Gastrocnemius medialis (tissue), 4 donors: Measurements from ENCODE around the gene EVA1B. TPM values are rescaled to one million over a fixed set of nuclear protein-coding genes. Genes with fewer than 3 reads are reported as not detected.
A peak's percentile ranks its signal among the peaks of the same experiment; 100 is the strongest.

Experiments
- ATAC-seq, 2 donors: fragments of 150-250 bp; one replicate each; pipeline ENCODE4 v1.9.1; 2016
- DNase-seq, 2 donors: peaks; one replicate each; pipeline ENCODE4 v3.0.0-alpha.2; 2019
- H3K27ac ChIP-seq, 4 donors: fragments of 200-600 bp; sonication (generic); 1 replicate in 1 of 4; 2 replicates in 3 of 4; pipeline ENCODE4 v1.5.1; 2016 to 2018; ENCODE audit warnings: mild to moderate bottlenecking in 2 of 4, moderate library complexity in 1 of 4
- H3K27me3 ChIP-seq, 3 donors: fragments of 200-600 bp; sonication (generic) in 2 of 3; 1 replicate in 1 of 3; 2 replicates in 2 of 3; pipeline versions ENCODE4 v1.5.1 to v1.6.0; 2016 to 2019; ENCODE audit warnings: mild to moderate bottlenecking in 1 of 3, moderate library complexity in 1 of 3
- H3K36me3 ChIP-seq, 2 donors: fragments of 200-600 bp; sonication (generic) in 1 of 2; one replicate each; pipeline ENCODE4 v1.5.1; 2017 to 2018
- H3K4me1 ChIP-seq, 2 donors: fragments of 200-600 bp; sonication (generic) in 1 of 2; one replicate each; pipeline ENCODE4 v1.5.1; 2016 to 2017; ENCODE audit warnings: mild to moderate bottlenecking in 2 of 2
- H3K4me3 ChIP-seq, 4 donors: fragments of 200-600 bp; sonication (generic) in 3 of 4; 1 replicate in 1 of 4; 2 replicates in 3 of 4; pipeline ENCODE4 v1.5.1; 2016 to 2019; ENCODE audit warnings: mild to moderate bottlenecking in 2 of 4
- H3K9me3 ChIP-seq, 3 donors: fragments of 200-600 bp; sonication (generic) in 2 of 3; 1 replicate in 1 of 3; 2 replicates in 2 of 3; pipeline ENCODE4 v1.5.1; 2016 to 2019
- POLR2A ChIP-seq, 2 donors: fragments of 450-650 bp; IDR thresholded peaks; one replicate each; pipeline ENCODE4 v1.6.1; 2017; ENCODE audit warnings: antibody characterized with exemption in 2 of 2, mild to moderate bottlenecking in 2 of 2, moderate library complexity in 2 of 2
- in situ Hi-C, 4 donors: fragments of 200-750 bp; cut with MboI; loops; one replicate each; pipeline versions ENCODE4 v1.15.0 to v1.8.0; 2017; ENCODE audit warnings: low sequenced_read_pairs in 4 of 4
- intact Hi-C: fragments of 100-400 bp; cut with DNase I; formaldehyde crosslinking; loops from one replicate; pipeline ENCODE4 v1.15.1; 2023; ENCODE audit warnings: low total_unique reads
- total RNA-seq, 4 donors: library from RNA; depleted of rRNA; stranded (reverse); fragments of >200 nt; gene quantifications; one replicate each; pipeline versions ENCODE4 v1.1.0 to v1.2.3, GENCODE V29; 2016
- TF ChIP-seq, protein P1 (sequence below), 5 experiments: fragments of 450-650 bp in 3 of 5; fragments of 200-600 bp in 2 of 5; sonication (generic) in 2 of 5; IDR thresholded peaks in 4 of 5; conservative IDR thresholded peaks in 1 of 5; 1 replicate in 4 of 5; 2 replicates in 1 of 5; pipeline ENCODE4 v1.5.1; 2016 to 2019; ENCODE audit warnings: antibody characterized with exemption in 5 of 5, mild to moderate bottlenecking in 3 of 5, moderate library complexity in 3 of 5

The EVA1B gene
- total RNA-seq, 4 donors from 2014 or later, result 10.0 to 19.9 (median 14.8) TPM

DNA sequence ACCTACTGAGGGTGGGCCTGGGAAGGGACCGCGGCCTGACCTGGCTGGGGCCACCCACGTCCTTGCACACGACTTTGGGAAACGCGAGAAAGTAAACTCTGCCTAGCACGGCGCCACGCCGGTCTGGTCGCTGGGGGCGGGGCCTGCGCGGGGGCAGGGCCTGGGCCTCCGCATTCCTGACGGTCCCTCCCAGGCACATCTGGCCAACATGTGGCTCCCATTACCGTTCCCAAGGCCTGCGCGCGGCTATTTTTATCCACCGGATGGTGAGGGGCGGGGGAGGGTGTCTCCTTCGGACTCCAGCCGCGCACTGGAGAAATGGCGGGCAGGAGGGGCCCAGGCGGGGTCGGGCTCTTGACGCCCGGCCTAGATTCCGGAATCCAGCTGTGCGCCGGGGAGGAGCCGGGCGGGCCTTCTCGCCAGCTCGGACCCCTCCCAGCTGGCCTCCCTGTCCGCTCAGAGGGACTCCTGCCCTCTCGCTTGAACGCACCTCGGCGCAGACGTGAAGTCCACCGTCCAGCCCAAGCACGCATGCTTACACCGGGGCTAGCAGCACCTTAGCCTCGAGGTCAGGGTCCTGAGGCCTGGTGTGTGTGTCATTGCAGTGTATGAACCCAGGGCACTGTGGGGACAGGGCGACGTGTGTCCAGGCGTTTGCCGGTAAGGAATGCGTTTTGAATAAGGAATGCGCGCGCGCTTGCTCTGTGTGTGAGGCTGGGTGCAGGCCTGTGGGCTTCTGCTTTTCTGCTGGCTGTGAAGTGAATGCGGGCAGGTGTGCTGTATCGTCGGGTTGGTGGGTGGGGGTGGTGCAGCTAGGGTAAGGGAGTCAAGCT is 2.1 kb downstream of the EVA1B start:
- ATAC-seq, result peak; percentile 27 to 34
- Histone ChIP-seq H3K9me3 (no peaks in the 10 kb centered on the region), H3K27me3 (peaks cover 0 to 21% (median 0%) of the 10 kb centered on the region in 3 donors), H3K36me3 (no peaks in the 10 kb centered on the region), H3K4me3 (peak overlapping the region; percentile 39 to 65 (median 52)), H3K27ac (peak overlapping the region; percentile 74 to 81 (median 80)), H3K4me1 (peaks cover 0 to 12% of the 10 kb centered on the region in 2 donors)
- TF ChIP-seq, protein P1, sequence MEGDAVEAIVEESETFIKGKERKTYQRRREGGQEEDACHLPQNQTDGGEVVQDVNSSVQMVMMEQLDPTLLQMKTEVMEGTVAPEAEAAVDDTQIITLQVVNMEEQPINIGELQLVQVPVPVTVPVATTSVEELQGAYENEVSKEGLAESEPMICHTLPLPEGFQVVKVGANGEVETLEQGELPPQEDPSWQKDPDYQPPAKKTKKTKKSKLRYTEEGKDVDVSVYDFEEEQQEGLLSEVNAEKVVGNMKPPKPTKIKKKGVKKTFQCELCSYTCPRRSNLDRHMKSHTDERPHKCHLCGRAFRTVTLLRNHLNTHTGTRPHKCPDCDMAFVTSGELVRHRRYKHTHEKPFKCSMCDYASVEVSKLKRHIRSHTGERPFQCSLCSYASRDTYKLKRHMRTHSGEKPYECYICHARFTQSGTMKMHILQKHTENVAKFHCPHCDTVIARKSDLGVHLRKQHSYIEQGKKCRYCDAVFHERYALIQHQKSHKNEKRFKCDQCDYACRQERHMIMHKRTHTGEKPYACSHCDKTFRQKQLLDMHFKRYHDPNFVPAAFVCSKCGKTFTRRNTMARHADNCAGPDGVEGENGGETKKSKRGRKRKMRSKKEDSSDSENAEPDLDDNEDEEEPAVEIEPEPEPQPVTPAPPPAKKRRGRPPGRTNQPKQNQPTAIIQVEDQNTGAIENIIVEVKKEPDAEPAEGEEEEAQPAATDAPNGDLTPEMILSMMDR (IDR thresholded peaks at IDR 0.05 in 4 of 5, conservative IDR thresholded peaks at IDR 0.05 in 1 of 5), result no peak
- TF ChIP-seq POLR2A (IDR thresholded peaks at IDR 0.05), result peak in 1 of 2 donors; percentile 18
- in situ Hi-C loops, result loop anchor here in 1 of 4 donors (25.0 kb wide), 1 partner anchor 91 kb away; no protein-coding TSS in a partner anchor
- intact Hi-C loops, result no loop called here
- DNase-seq, result peak; percentile 57 to 60

DNA sequence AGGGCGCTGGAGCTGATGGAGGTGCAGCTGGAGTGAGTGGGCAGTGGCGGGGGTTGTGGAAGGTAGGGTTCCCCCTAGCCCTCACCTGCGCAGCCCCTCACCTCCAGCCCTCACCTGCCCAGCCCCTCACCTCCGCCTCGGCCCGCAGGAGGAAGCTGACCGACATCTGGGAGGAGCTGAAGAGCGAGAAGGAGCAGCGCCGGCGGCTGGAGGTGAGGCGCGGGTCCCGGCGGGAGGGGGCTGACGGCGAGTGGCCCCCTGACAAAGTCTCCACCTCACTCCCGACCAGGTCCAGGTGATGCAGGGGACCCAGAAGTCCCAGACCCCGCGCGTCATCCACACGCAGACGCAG is 2.7 kb downstream of the EVA1B start:
- peaks cover 0 to 12% of the 10 kb centered on the region in 2 donors for H3K4me1 ChIP-seq
- no peaks in the 10 kb centered on the region for H3K36me3 ChIP-seq
- intact Hi-C loops (no loop called here), in situ Hi-C loops (loop anchor here in 1 of 4 donors (25.0 kb wide), 1 partner anchor 92 kb away; no protein-coding TSS in a partner anchor)
- no peak for ATAC-seq
- TF ChIP-seq, protein P1 (IDR thresholded peaks at IDR 0.05 in 4 of 5, conservative IDR thresholded peaks at IDR 0.05 in 1 of 5), result no peak
- TF ChIP-seq POLR2A (IDR thresholded peaks at IDR 0.05), result no peak
- no peak for DNase-seq
- peak overlapping the region; percentile 39 to 65 (median 52) for H3K4me3 ChIP-seq
- peaks cover 0 to 21% (median 0%) of the 10 kb centered on the region in 3 donors for H3K27me3 ChIP-seq
- H3K27ac ChIP-seq, result peak overlapping the region in 3 of 4 donors; percentile 74 to 80 (median 79)
- H3K9me3 ChIP-seq, result no peaks in the 10 kb centered on the region

DNA sequence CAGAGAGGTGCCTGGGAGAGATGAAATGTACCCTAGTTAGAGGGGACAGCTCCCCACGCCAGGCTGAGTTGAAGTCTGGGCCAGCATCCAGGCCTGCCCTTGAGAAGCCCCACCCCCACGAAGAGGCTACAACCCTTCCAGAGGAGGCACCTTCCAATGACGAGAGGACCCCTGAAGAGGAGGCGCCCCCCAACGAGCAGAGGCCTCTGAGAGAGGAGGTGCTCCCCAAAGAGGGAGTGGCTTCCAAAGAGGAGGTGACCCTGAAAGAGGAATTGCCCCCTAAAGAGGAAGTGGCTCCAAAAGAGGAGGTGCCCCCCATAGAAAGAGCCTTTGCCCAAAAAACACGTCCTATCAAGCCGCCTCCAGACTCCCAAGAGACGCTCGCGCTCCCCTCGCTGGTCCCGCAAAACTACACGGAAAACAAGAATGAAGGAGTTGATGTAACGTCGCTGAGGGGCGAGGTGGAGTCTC is 3.1 kb downstream of the EVA1B start:
- intact Hi-C loops (no loop called here), in situ Hi-C loops (loop anchor here in 1 of 4 donors (25.0 kb wide), 1 partner anchor 92 kb away; no protein-coding TSS in a partner anchor)
- peaks cover 0 to 12% of the 10 kb centered on the region in 2 donors for H3K4me1 ChIP-seq
- no peaks in the 10 kb centered on the region for H3K36me3 ChIP-seq
- peaks cover 0 to 21% (median 0%) of the 10 kb centered on the region in 3 donors for H3K27me3 ChIP-seq
- TF ChIP-seq, protein P1 (IDR thresholded peaks at IDR 0.05 in 4 of 5, conservative IDR thresholded peaks at IDR 0.05 in 1 of 5), result no peak
- no peak for TF ChIP-seq POLR2A (IDR thresholded peaks at IDR 0.05)
- DNase-seq (no peak), ATAC-seq (no peak)
- peak overlapping the region; percentile 39 to 65 (median 52) for H3K4me3 ChIP-seq
- H3K27ac ChIP-seq, result peak overlapping the region in 3 of 4 donors; percentile 74 to 80 (median 79)
- no peaks in the 10 kb centered on the region for H3K9me3 ChIP-seq

DNA sequence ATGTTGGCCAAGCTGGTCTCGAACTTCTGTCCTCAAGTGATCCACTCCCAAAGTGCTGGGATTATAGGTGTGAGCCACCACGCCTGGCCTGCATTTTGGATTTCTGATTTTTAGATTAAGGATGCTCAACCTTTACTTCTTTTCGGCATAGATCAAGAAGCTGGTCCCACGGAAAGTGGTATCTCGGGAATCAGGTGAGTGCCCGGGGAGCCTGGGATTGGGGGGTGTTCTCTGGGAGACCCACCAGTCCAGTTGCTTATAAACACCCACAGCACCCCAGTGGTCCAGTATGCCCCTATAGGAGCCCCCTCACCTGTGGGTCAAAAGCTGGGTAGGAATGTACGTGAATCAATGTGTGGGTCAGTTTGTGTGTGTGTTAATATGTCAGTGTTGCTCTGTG is 14.0 kb downstream of the EVA1B start:
- Histone ChIP-seq H3K27ac (no peak overlapping the region), H3K4me3 (no peak overlapping the region), H3K9me3 (no peaks in the 10 kb centered on the region), H3K36me3 (peaks cover 0 to 4% of the 10 kb centered on the region in 2 donors), H3K27me3 (no peaks in the 10 kb centered on the region), H3K4me1 (peaks cover 8 to 15% of the 10 kb centered on the region in 2 donors)
- DNase-seq, result no peak
- ATAC-seq, result no peak
- no peak for TF ChIP-seq POLR2A (IDR thresholded peaks at IDR 0.05)
- TF ChIP-seq, protein P1 (IDR thresholded peaks at IDR 0.05 in 4 of 5, conservative IDR thresholded peaks at IDR 0.05 in 1 of 5), result no peak
- intact Hi-C loops (no loop called here), in situ Hi-C loops (loop anchor here in 1 of 4 donors (25.0 kb wide), 1 partner anchor 103 kb away; no protein-coding TSS in a partner anchor)
